Cardiac fibroblast (primary cell): ENCODE results near the gene TLCD3A.
"Not testable (repeated sequence)": the region's sequence is repeated elsewhere in the genome, so short reads cannot be mapped to it uniquely, and the experiment has no call there.

Experiments
- DNase-seq, 2 donors: peaks; one replicate each; pipeline versions ENCODE4 v3.0.0 to v3.0.0-alpha.2; 2010; ENCODE audit warnings: low read depth in 2 of 2
- H3K4me3 ChIP-seq, 2 donors: replicated peaks in 1 of 2; 1 replicate in 1 of 2; 2 replicates in 1 of 2; pipeline ENCODE4 v1.5.1; 2011; ENCODE audit warnings: low read depth in 2 of 2, low read length in 2 of 2, mild to moderate bottlenecking in 2 of 2, moderate library complexity in 1 of 2
- TF ChIP-seq, protein P1 (sequence below): IDR thresholded peaks from one replicate; pipeline ENCODE4 v1.5.1; 2011; ENCODE audit warnings: low read depth, mild to moderate bottlenecking, low read length, inconsistent platforms

TLCD3A gene

DNA sequence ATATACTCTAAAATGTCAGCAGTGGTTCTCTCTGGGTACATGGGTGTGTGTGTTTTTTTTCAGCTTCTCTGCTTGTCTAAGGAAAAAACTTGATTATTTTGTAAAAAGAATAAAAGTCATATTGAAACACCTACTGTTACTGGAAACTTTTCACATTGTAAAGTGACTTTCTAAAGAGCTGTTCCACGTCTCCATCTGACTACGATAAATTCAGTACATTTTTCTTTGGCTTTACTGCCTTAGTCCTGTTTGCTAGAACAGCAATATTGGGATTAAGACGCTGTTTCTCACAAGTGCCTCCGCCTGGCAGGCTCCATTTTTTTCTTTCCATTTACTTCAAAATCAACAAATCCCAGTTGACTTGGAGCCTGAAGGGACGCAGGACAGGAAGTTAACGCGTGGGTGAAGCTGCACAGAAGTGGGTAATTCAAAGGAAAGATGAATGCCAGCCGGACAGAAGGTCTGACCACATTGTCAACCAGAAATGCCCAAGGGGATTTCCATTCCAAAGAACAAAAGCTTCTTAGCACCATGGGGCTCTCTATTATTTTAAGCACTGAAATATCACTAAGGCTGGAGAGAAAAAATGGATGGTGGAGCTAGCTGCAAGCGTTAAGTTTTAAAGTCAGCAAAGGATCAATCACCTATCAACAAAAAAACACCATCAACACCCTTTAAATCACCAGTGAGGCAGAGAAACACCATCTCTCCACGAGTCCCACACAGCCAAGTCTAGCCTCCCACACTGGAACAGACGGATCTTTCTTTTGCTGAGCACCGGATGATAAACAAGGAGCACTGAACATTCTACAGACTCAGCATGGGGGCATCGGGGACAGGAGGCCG lies 41.3 kb downstream of the TLCD3A start:
- DNase-seq, result no peak
- H3K4me3 ChIP-seq, result no peak overlapping the region
- TF ChIP-seq, protein P1, sequence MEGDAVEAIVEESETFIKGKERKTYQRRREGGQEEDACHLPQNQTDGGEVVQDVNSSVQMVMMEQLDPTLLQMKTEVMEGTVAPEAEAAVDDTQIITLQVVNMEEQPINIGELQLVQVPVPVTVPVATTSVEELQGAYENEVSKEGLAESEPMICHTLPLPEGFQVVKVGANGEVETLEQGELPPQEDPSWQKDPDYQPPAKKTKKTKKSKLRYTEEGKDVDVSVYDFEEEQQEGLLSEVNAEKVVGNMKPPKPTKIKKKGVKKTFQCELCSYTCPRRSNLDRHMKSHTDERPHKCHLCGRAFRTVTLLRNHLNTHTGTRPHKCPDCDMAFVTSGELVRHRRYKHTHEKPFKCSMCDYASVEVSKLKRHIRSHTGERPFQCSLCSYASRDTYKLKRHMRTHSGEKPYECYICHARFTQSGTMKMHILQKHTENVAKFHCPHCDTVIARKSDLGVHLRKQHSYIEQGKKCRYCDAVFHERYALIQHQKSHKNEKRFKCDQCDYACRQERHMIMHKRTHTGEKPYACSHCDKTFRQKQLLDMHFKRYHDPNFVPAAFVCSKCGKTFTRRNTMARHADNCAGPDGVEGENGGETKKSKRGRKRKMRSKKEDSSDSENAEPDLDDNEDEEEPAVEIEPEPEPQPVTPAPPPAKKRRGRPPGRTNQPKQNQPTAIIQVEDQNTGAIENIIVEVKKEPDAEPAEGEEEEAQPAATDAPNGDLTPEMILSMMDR, result no peak

DNA sequence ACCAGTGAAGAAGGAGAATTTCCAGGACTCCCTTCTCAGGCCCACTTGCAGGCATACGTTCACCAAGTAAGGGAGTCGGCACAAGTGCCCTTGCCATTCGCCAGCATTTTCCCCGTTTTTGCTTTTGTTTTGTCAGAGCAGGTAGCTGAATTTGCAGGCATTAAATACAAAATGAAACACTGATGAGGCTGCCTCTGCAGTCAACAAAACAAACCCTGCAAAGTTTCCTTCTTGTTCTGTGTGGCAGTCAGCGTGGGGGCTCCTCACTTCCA lies 41.9 kb downstream of the TLCD3A start:
- H3K4me3 ChIP-seq, result no peak overlapping the region
- no peak for DNase-seq
- TF ChIP-seq, protein P1, result no peak

DNA sequence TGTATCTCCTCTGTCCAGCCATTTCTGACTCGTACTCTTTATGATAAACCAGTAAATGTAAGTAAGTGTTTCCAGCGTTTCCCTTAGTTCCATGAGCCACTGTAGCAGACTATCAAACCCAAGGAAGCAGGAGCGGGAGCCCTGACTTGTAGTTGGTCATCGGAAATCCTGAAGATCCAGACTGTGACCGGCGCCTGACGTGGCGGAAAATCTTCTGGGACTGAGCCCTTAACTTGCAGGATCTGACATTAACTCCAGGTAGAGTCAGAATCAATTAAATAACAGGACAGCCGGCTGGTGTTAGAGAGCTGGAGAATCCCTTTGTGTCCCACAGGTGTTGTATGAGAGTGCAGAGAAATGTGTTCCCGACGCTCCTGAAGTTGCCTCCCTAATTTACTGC lies 45.7 kb downstream of the TLCD3A start:
- no peak for DNase-seq
- TF ChIP-seq, protein P1, result no peak
- H3K4me3 ChIP-seq, result no peak overlapping the region

DNA sequence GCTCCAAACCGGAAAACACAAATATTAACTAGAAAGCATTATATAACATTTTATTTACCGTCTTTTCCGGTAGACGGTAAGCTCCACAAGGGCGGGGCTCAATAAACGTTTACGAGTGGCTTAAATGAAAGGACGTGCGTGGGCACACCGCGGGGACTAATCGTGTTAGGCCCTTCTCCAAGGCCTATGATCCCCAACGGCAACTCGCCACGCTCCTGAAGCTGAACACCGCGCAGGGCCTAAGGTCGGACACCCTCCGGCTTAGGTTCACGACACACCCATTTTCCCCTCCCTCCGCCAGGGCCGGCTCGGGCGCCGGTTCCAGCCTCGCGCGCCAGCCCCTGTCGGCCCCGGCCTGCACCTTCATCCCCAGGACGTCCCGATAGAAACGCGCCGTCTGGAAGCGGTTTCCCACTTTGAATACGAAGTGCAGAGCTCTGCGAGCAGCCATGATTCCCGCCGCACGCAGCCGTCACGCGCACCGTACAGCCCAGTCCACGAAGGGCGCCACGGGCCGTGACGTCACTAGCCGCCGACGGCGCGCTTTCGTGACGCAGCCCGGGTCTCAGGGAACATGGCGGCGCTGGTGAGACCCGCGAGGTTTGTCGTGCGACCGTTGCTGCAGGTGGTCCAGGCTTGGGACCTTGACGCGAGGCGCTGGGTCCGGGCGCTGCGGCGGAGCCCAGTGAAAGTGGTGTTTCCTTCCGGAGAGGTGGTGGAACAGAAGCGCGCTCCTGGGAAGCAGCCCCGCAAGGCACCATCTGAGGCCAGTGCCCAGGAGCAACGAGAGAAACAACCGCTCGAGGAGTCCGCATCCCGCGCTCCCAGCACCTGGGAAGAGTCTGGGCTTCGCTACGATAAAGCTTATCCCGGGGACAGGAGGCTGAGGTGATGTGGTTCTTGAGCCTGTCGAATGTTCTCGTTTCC lies 49.7 kb downstream of the TLCD3A start, which contains the start of the genes GLOD4 and MRM3:
Gene GLOD4 (minus strand): TSS at position 476 of the 927 bp plus-strand sequence. CDS start 25 bp downstream, at position 451.
Gene MRM3 (plus strand): TSS at position 549 of the 927 bp plus-strand sequence. CDS start 26 bp downstream, at position 575.
- TF ChIP-seq, protein P1, result no peak
- peak; percentile 86 to 87 for DNase-seq
- H3K4me3 ChIP-seq, result peak within 1 kb of the TSS; percentile 97 to 98

DNA sequence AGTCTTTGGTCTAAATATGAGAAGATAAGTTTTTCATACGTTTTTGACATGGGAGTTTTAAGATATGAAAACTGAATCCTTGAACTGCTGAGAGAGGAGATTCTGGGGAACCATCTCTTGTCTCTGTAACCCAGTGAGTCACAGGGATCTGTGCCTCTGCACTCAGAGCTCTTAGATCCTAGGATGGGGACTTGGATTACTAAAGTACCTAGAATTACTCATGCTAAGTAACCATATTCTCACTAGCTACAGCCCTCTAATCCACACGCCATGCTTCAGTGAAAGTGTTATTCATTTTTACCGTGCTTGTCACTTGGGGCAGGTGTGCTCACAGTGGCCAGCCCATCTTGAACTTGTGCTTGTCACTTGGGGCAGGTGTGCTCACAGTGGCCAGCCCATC lies 51.7 kb downstream of the TLCD3A start:
- TF ChIP-seq, protein P1, result no peak
- no peak overlapping the region for H3K4me3 ChIP-seq
- DNase-seq, result no peak

DNA sequence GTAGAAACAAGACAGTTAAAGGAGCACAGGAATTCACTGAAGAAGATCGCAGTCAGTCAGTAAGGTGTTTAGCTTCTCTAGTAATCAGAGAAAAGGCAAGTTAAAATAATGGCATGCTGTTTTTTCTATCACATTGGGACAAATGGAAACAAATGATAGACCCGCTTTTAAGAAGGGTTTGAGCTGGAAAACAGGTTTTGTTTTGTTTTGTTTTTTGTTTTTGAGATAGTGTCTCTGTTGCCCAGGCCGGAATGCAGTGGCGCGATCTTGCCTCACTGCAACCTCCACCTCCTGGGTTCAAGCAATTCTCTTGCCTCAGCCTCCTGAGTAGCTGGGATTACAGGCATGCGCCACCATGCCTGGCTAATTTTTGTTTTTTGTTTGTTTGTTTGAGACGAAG lies 53.5 kb downstream of the TLCD3A start:
- H3K4me3 ChIP-seq, DNase-seq: not testable (repeated sequence)

DNA sequence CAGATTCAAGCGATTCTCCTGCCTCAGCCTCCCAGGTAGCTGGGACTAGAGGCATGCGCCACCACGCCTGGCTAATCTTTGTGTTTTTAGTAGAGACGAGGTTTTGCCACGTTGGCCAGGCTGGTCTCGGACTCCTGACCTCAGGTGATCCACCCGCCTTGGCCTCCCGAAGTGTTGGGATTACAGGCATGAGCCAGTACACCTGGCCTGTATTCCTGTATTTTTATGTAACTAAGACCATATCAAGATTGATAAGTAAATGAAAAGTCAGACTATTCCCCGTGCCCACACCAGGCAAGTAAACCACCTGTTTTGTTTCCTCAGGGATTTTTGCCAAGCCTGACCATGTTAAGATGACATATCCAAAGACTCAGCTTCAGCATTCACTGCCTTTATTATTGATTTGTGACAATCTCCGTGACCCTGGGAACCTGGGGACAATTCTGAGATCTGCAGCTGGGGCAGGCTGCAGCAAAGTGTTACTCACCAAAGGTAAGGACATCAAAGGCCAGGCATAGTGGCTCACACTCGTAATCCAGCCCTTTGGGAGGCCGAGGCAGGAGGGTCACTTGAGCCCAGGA lies 55.3 kb downstream of the TLCD3A start:
- TF ChIP-seq, protein P1, result no peak
- H3K4me3 ChIP-seq, result no peak overlapping the region
- no peak for DNase-seq
